ENCODE data around the gene EFNA5.
"Not testable (repeated sequence)": the region's sequence is repeated elsewhere in the genome, so short reads cannot be mapped to it uniquely, and the experiment has no call there.

EFNA5 gene

DNA sequence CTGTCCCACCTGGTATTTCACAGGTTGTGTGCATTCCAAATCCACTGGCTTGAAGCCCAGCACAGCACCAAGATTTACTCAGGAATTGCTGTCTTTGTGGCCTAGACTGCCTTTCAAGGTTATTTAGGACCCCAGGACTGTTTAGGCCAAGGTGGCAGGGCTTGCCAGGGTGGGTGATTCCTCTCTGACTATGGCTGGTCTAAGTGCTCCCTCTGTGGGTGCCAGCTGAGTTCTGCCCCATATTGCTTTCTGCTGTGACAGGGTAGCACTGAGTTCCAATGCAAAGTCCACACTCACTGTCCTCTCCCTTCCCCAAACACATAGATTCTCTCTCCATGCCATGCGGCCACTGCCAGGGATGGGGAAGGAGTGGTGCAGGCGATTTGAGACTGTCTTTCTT lies 318.2 kb downstream of the EFNA5 start:
- in situ Hi-C loops (cut with MboI; ENCODE audit: low pct_unique_long_range_greater_than_20kb, low sequenced_read_pairs, unreplicated experiment) = no loop called here
- no peak for DNase-seq (ENCODE audit: low spot score)
- TF ChIP-seq CTCF (IDR thresholded peaks at IDR 0.05; ENCODE audit: extremely low read depth, insufficient read depth, missing control alignments) = no peak

DNA sequence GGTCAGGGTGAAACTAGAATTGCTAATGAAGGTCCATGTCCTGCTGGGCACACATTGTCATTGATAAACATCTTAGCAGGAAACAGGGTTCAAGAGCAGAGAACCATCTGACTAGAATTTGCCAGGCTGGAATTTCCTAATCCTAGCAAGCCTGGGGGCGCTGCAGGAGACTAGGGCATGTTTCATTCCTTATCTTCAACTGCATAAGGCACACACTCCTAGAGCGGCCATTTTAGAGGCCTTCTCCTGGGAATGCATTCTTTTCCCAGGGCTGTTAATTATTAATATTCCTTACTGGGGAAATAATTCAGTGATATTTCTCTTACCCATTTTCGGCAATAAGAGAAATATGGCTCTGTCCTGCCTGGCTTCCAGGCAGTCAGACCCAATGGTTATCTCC lies 324.2 kb downstream of the EFNA5 start:
- DNase-seq (ENCODE audit: low spot score); in situ Hi-C loops (cut with MboI; ENCODE audit: low pct_unique_long_range_greater_than_20kb, low sequenced_read_pairs, unreplicated experiment): not testable (repeated sequence)

GRCh38 chr5:107342371-107342770 lies 328.4 kb downstream of the EFNA5 start:
- in situ Hi-C loops (cut with MboI; ENCODE audit: low pct_unique_long_range_greater_than_20kb, low sequenced_read_pairs, unreplicated experiment) = no loop called here
- no peak for TF ChIP-seq CTCF (IDR thresholded peaks at IDR 0.05; ENCODE audit: extremely low read depth, insufficient read depth, missing control alignments)
- DNase-seq (ENCODE audit: low spot score) = no peak

GRCh38 chr5:107341376-107342084 lies 329.2 kb downstream of the EFNA5 start:
- TF ChIP-seq CTCF (IDR thresholded peaks at IDR 0.05; ENCODE audit: extremely low read depth, insufficient read depth, missing control alignments) = no peak
- in situ Hi-C loops (cut with MboI; ENCODE audit: low pct_unique_long_range_greater_than_20kb, low sequenced_read_pairs, unreplicated experiment) = no loop called here
- DNase-seq (ENCODE audit: low spot score) = no peak

DNA sequence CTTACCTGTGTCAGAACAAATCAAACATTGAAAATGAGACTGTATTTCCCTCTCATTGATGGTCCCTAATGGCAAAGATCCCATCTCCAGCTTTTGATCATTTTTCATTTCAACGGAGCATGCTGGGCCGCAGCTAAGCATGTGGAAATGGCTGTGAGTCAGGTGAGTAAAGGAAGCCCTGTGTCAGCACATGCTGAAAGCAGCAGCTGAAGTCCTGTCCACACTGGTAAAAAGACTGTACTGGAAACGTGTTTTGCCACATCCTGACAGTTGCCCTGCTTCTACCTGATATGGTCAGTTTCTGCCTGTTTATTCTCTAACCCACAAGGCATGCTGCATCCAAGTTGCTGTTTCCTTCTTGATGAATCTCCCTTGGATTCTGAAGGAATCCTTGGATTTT lies 330.1 kb downstream of the EFNA5 start:
- TF ChIP-seq CTCF (IDR thresholded peaks at IDR 0.05; ENCODE audit: extremely low read depth, insufficient read depth, missing control alignments) = no peak
- in situ Hi-C loops (cut with MboI; ENCODE audit: low pct_unique_long_range_greater_than_20kb, low sequenced_read_pairs, unreplicated experiment) = no loop called here
- no peak for DNase-seq (ENCODE audit: low spot score)

- in situ Hi-C loops (cut with MboI; ENCODE audit: low pct_unique_long_range_greater_than_20kb, low sequenced_read_pairs, unreplicated experiment) = no loop called here
- DNase-seq (ENCODE audit: low spot score) = no peak
- no peak for TF ChIP-seq CTCF (IDR thresholded peaks at IDR 0.05; ENCODE audit: extremely low read depth, insufficient read depth, missing control alignments)
Observed at GRCh38 chr5:107338335-107338734, 332.4 kb downstream of the EFNA5 start.

- no peak for TF ChIP-seq CTCF (IDR thresholded peaks at IDR 0.05; ENCODE audit: extremely low read depth, insufficient read depth, missing control alignments)
- in situ Hi-C loops (cut with MboI; ENCODE audit: low pct_unique_long_range_greater_than_20kb, low sequenced_read_pairs, unreplicated experiment) = no loop called here
- no peak for DNase-seq (ENCODE audit: low spot score)
Observed at GRCh38 chr5:107337281-107337680, 333.5 kb downstream of the EFNA5 start.
